GM18520 (cell line): ENCODE data around the gene CACNG4.

Experiments used
- ATAC-seq: cut with Tn5 transposase; IDR thresholded peaks from one replicate; pipeline ENCODE4 v1.9.1; 2021; ENCODE audit not compliant: unreplicated experiment

The CACNG4 gene

GRCh38 chr17:66943484-66943883, 21.0 kb upstream of the CACNG4 start:
- ATAC-seq = no peak

GRCh38 chr17:66944351-66945146, 20.0 kb upstream of the CACNG4 start:
- ATAC-seq = no peak

- no peak for ATAC-seq
Measured at GRCh38 chr17:66945147-66945835, 19.2 kb upstream of the CACNG4 start.

GRCh38 chr17:66946251-66946650, 18.3 kb upstream of the CACNG4 start:
- no peak for ATAC-seq

GRCh38 chr17:66947311-66947710, 17.2 kb upstream of the CACNG4 start:
- no peak for ATAC-seq

- ATAC-seq = no peak
Measured at GRCh38 chr17:66948061-66948750, 16.3 kb upstream of the CACNG4 start.

GRCh38 chr17:66949501-66949900, 15.0 kb upstream of the CACNG4 start:
- no peak for ATAC-seq

- no peak for ATAC-seq
Measured at GRCh38 chr17:66950325-66950724, 14.2 kb upstream of the CACNG4 start.

GRCh38 chr17:66950886-66951604, 13.5 kb upstream of the CACNG4 start:
- no peak for ATAC-seq

- no peak for ATAC-seq
Measured at GRCh38 chr17:66951605-66951953, 12.9 kb upstream of the CACNG4 start.

GRCh38 chr17:66952031-66952524, 12.4 kb upstream of the CACNG4 start:
- no peak for ATAC-seq

GRCh38 chr17:66952681-66953629, 11.6 kb upstream of the CACNG4 start:
- ATAC-seq = no peak

- ATAC-seq = no peak
Measured at GRCh38 chr17:66953630-66954020, 10.9 kb upstream of the CACNG4 start.

- ATAC-seq = no peak
Measured at GRCh38 chr17:66954632-66955031, 9.9 kb upstream of the CACNG4 start.

- no peak for ATAC-seq
Measured at GRCh38 chr17:66955821-66956220, 8.7 kb upstream of the CACNG4 start.

- no peak for ATAC-seq
Measured at GRCh38 chr17:66956941-66957340, 7.6 kb upstream of the CACNG4 start.

- no peak for ATAC-seq
Measured at GRCh38 chr17:66957343-66957742, 7.2 kb upstream of the CACNG4 start.

GRCh38 chr17:66957951-66958579, 6.4 kb upstream of the CACNG4 start:
- no peak for ATAC-seq

GRCh38 chr17:66959641-66960375, 4.7 kb upstream of the CACNG4 start:
- no peak for ATAC-seq
